GM12878 (cell line): Measurements from ENCODE around the gene USP2. TPM values are rescaled to one million over a fixed set of nuclear protein-coding genes. Genes with fewer than 3 reads are reported as not detected.
A peak's percentile ranks its signal among the peaks of the same experiment; 100 is the strongest.

Source experiments
- CBX5 ChIP-seq: sonication (generic); IDR thresholded peaks from 2 replicates; pipeline ENCODE4 v1.6.1; 2016; ENCODE audit warnings: low read depth, moderate library complexity, mild to moderate bottlenecking, inconsistent platforms
- CTCF ChIP-seq, 3 experiments: IDR thresholded peaks in 2 of 3; conservative IDR thresholded peaks in 1 of 3; 2 replicates each; pipeline ENCODE4 v1.5.1; 2011; ENCODE audit warnings: low read depth in 3 of 3, low read length in 3 of 3, mild to moderate bottlenecking in 3 of 3, control low read depth in 2 of 3, moderate library complexity in 2 of 3, inconsistent platforms in 1 of 3, mixed read lengths in 1 of 3; ENCODE audit not compliant: control insufficient read depth in 2 of 3, insufficient read depth in 1 of 3; ENCODE audit errors: extremely low read depth in 1 of 3
- EGR1 ChIP-seq, 2 experiments: IDR thresholded peaks; 1 replicate in 1 of 2; 2 replicates in 1 of 2; pipeline ENCODE4 v1.6.1; 2011 to 2012; ENCODE audit warnings: low read depth in 2 of 2, low read length in 2 of 2, borderline replicate concordance in 1 of 2, mild to moderate bottlenecking in 1 of 2, moderate library complexity in 1 of 2
- ESRRA ChIP-seq: IDR thresholded peaks from 2 replicates; pipeline ENCODE4 v1.6.1; 2012; ENCODE audit warnings: mild to moderate bottlenecking, low read length, improper control_type of control experiment
- FOS ChIP-seq: IDR thresholded peaks from 3 replicates; pipeline ENCODE4 v1.6.1; 2011; ENCODE audit warnings: borderline replicate concordance; ENCODE audit not compliant: insufficient read length; ENCODE audit errors: extremely low read depth
- HDAC2 ChIP-seq: fragments of 200-600 bp; sonication (generic); IDR thresholded peaks from 2 replicates; pipeline ENCODE4 v1.6.1; 2017
- HDGF ChIP-seq: fragments of 450-650 bp; IDR thresholded peaks from 2 replicates; pipeline ENCODE4 v1.6.1; 2016; ENCODE audit warnings: antibody characterized with exemption
- KDM1A ChIP-seq: fragments of 200-600 bp; sonication (generic); IDR thresholded peaks from 2 replicates; pipeline ENCODE4 v1.6.1; 2016; ENCODE audit warnings: borderline replicate concordance
- LARP7 ChIP-seq: fragments of 450-650 bp; IDR thresholded peaks from 2 replicates; pipeline ENCODE4 v1.6.1; 2017; ENCODE audit warnings: mild to moderate bottlenecking
- MYC ChIP-seq: IDR thresholded peaks from 2 replicates; pipeline ENCODE4 v1.6.1; 2011; ENCODE audit warnings: mild to moderate bottlenecking, low read length, moderate library complexity, inconsistent platforms; ENCODE audit not compliant: insufficient read depth, insufficient replicate concordance, insufficient read length, severe bottlenecking
- NKRF ChIP-seq: fragments of 450-650 bp; conservative IDR thresholded peaks from 2 replicates; pipeline ENCODE4 v1.6.1; 2017; ENCODE audit warnings: mild to moderate bottlenecking, moderate library complexity
- NR2C1 ChIP-seq: fragments of 450-650 bp; IDR thresholded peaks from 2 replicates; pipeline ENCODE4 v1.6.1; 2017; ENCODE audit warnings: antibody characterized with exemption, mild to moderate bottlenecking, moderate library complexity
- SMAD5 ChIP-seq: IDR thresholded peaks from 2 replicates; pipeline ENCODE4 v1.6.1; 2016; ENCODE audit warnings: antibody characterized with exemption, low read depth
- SMARCA5 ChIP-seq: fragments of 450-650 bp; IDR thresholded peaks from 2 replicates; pipeline ENCODE4 v1.6.1; 2017; ENCODE audit warnings: mild to moderate bottlenecking
- SUPT20H ChIP-seq: IDR thresholded peaks from 2 replicates; pipeline ENCODE4 v1.6.1; 2011; ENCODE audit warnings: low read depth, mild to moderate bottlenecking, low read length, moderate library complexity, borderline replicate concordance; ENCODE audit not compliant: control insufficient read depth
- ZBED1 ChIP-seq: IDR thresholded peaks from 2 replicates; pipeline ENCODE4 v1.6.1; 2016; ENCODE audit warnings: borderline replicate concordance
- ZBTB11 ChIP-seq: fragments of 450-650 bp; formaldehyde crosslinking; IDR thresholded peaks from 2 replicates; pipeline ENCODE4 v1.5.0; 2022; ENCODE audit warnings: mild to moderate bottlenecking, missing genetic modification characterization
- polyA plus RNA-seq, 11 experiments: library from polyadenylated mRNA; depleted of rRNA in 4 of 11; unstranded in 6 of 11; stranded (reverse) in 5 of 11; fragments of >200 nt; fragmentation: Nextera tagmentation in 4 of 11; fragmentation: Illumina TruSeq in 1 of 11; extraction: Ambion mirVana in 4 of 11; extraction: Trizol in 1 of 11; gene quantifications; 1 replicate in 1 of 11; 2 replicates in 10 of 11; pipeline versions ENCODE4 v1.2.1 to v1.2.3, GENCODE V29; 2011 to 2016; ENCODE audit warnings: inconsistent platforms in 2 of 11, missing spikeins in 2 of 11, low read depth in 1 of 11
- total RNA-seq, 4 experiments: library from RNA; depleted of rRNA in 3 of 4; stranded (reverse); fragments of >200 nt in 3 of 4; fragmentation: Illumina TruSeq in 1 of 4; extraction: Trizol in 1 of 4; gene quantifications; 2 replicates each; pipeline versions ENCODE4 v1.2.1 to v1.2.3, GENCODE V29; 2013 to 2021
- TF ChIP-seq, protein P1 (sequence below): fragments of 450-650 bp; IDR thresholded peaks from 2 replicates; pipeline ENCODE4 v1.6.1; 2018; ENCODE audit warnings: mild to moderate bottlenecking, low read depth, moderate library complexity; ENCODE audit not compliant: partially characterized antibody

Gene USP2
- total and polyA plus RNA-seq, 10 of the 15 experiments (the other 5 are each of a cell fraction or from before 2014, with no cell fraction given): 0.03 to 0.13 (median 0.06) TPM; not detected in 4

GRCh38 chr11:119318240-119319135 is 63.0 kb downstream of the USP2 start (continued):
- TF ChIP-seq LARP7 (0 out of 2 replicates have a peak, but pooled peaks have one; percentile 33), EGR1 (IDR thresholded peaks at IDR 0.05; ENCODE audit: borderline replicate concordance in 1 of 2, low read depth in 2 of 2, low read length in 2 of 2) (no peak), SMAD5 (no peak), CBX5 (no peak), ZBTB11 (CRISPR knock-in tag) (no peak), HDGF (peak; percentile 83; the same call in 1 of the 2 replicates), CTCF (IDR thresholded peaks at IDR 0.05 in 2 of 3, conservative IDR thresholded peaks at IDR 0.05 in 1 of 3; ENCODE audit: control insufficient read depth in 2 of 3, extremely low read depth in 1 of 3, insufficient read depth in 1 of 3, low read depth in 3 of 3, low read length in 3 of 3) (no peak), MYC (no peak), ZBED1 (no peak), HDAC2 (no peak), SMARCA5 (no peak), ESRRA (no peak), NKRF (no peak), SUPT20H (no peak), NR2C1 (no peak), FOS (no peak), KDM1A (no peak)
- TF ChIP-seq, protein P1, sequence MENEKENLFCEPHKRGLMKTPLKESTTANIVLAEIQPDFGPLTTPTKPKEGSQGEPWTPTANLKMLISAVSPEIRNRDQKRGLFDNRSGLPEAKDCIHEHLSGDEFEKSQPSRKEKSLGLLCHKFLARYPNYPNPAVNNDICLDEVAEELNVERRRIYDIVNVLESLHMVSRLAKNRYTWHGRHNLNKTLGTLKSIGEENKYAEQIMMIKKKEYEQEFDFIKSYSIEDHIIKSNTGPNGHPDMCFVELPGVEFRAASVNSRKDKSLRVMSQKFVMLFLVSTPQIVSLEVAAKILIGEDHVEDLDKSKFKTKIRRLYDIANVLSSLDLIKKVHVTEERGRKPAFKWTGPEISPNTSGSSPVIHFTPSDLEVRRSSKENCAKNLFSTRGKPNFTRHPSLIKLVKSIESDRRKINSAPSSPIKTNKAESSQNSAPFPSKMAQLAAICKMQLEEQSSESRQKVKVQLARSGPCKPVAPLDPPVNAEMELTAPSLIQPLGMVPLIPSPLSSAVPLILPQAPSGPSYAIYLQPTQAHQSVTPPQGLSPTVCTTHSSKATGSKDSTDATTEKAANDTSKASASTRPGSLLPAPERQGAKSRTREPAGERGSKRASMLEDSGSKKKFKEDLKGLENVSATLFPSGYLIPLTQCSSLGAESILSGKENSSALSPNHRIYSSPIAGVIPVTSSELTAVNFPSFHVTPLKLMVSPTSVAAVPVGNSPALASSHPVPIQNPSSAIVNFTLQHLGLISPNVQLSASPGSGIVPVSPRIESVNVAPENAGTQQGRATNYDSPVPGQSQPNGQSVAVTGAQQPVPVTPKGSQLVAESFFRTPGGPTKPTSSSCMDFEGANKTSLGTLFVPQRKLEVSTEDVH: no peak
